K562 (cell line): Measurements from ENCODE around the gene MPST. TPM values are rescaled to one million over a fixed set of nuclear protein-coding genes. Genes with fewer than 3 reads are reported as not detected.

Experiments used
- DEAF1 ChIP-seq: fragments of 450-650 bp; formaldehyde crosslinking; IDR thresholded peaks from 2 replicates; pipeline ENCODE4 v1.4.0; 2020; ENCODE audit warnings: mild to moderate bottlenecking, moderate library complexity
- DNMT1 ChIP-seq: fragments of 450-650 bp; IDR thresholded peaks from 2 replicates; pipeline ENCODE4 v1.6.1; 2016; ENCODE audit warnings: antibody characterized with exemption, mild to moderate bottlenecking
- FIP1L1 ChIP-seq: fragments of 200-400 bp; formaldehyde crosslinking; IDR thresholded peaks from 2 replicates; pipeline ENCODE4 v1.6.1; 2018; ENCODE audit warnings: mild to moderate bottlenecking, low read depth, low read length; ENCODE audit not compliant: poor library complexity, severe bottlenecking
- FOXA3 ChIP-seq, 2 experiments: fragments of 450-650 bp in 1 of 2; sonication (generic) in 1 of 2; formaldehyde crosslinking; IDR thresholded peaks in 1 of 2; conservative IDR thresholded peaks in 1 of 2; 2 replicates each; pipeline versions ENCODE4 v1.4.0 to v1.8.0; 2020 to 2022; ENCODE audit warnings: mild to moderate bottlenecking in 2 of 2, missing genetic modification reagents in 1 of 2
- PHF8 ChIP-seq: fragments of 200-600 bp; sonication (generic); IDR thresholded peaks from 2 replicates; pipeline ENCODE4 v1.6.1; 2012; ENCODE audit warnings: mixed run types, mild to moderate bottlenecking, inconsistent platforms, low read length, moderate library complexity, borderline replicate concordance
- RFX7 ChIP-seq: fragments of 250-450 bp; sonication (Bioruptor Pico); IDR thresholded peaks from 2 replicates; pipeline ENCODE4 v1.5.1; 2021; ENCODE audit warnings: mild to moderate bottlenecking
- STAT5B ChIP-seq: fragments of 250-450 bp; sonication (Bioruptor Pico); IDR thresholded peaks from 2 replicates; pipeline ENCODE4 v1.8.0; 2021; ENCODE audit warnings: mild to moderate bottlenecking, inconsistent platforms
- ZFP1 ChIP-seq: fragments of 450-650 bp; formaldehyde crosslinking; IDR thresholded peaks from 2 replicates; pipeline ENCODE4 v1.4.0; 2020; ENCODE audit warnings: mild to moderate bottlenecking, mixed read lengths
- ZFP36 ChIP-seq: fragments of 150-350 bp; IDR thresholded peaks from 2 replicates; pipeline ENCODE4 v1.6.1; 2018; ENCODE audit warnings: low read length, low read depth; ENCODE audit not compliant: partially characterized antibody
- ZNF133 ChIP-seq: fragments of 250-450 bp; sonication (Bioruptor Pico); IDR thresholded peaks from 2 replicates; pipeline ENCODE4 v1.4.0; 2020; ENCODE audit warnings: mild to moderate bottlenecking
- ZNF445 ChIP-seq: fragments of 250-450 bp; sonication (Bioruptor Pico); IDR thresholded peaks from 2 replicates; pipeline ENCODE4 v1.4.0; 2020; ENCODE audit warnings: low read depth, mild to moderate bottlenecking, moderate library complexity
- ZNF551 ChIP-seq: fragments of 250-450 bp; sonication (Bioruptor Pico); IDR thresholded peaks from 2 replicates; pipeline ENCODE4 v1.5.0; 2021; ENCODE audit warnings: mild to moderate bottlenecking, moderate library complexity
- ZNF57 ChIP-seq: fragments of 450-650 bp; formaldehyde crosslinking; IDR thresholded peaks from 2 replicates; pipeline ENCODE4 v1.4.0; 2020; ENCODE audit warnings: mild to moderate bottlenecking, moderate library complexity
- ZNF764 ChIP-seq: fragments of 250-450 bp; sonication (Bioruptor Pico); IDR thresholded peaks from 2 replicates; pipeline ENCODE4 v1.4.0; 2020; ENCODE audit warnings: low read depth, mild to moderate bottlenecking, moderate library complexity
- polyA plus RNA-seq, 8 experiments: library from polyadenylated mRNA; depleted of rRNA in 4 of 8; stranded (reverse) in 5 of 8; unstranded in 3 of 8; fragments of >200 nt; fragmentation: Nextera tagmentation in 2 of 8; fragmentation: Illumina TruSeq in 1 of 8; extraction: Ambion mirVana in 2 of 8; extraction: Trizol in 1 of 8; gene quantifications; 2 replicates each; pipeline versions ENCODE4 v1.2.1 to v1.2.3, GENCODE V29; 2011 to 2014; ENCODE audit warnings: inconsistent platforms in 1 of 8, missing spikeins in 1 of 8
- total RNA-seq, 7 experiments: library from RNA; depleted of rRNA in 6 of 7; stranded (reverse); fragments of >200 nt in 6 of 7; fragmentation: Illumina TruSeq in 2 of 7; extraction: Trizol in 2 of 7; gene quantifications; 2 replicates each; pipeline versions ENCODE4 v1.2.1 to v1.2.3, GENCODE V29; 2011 to 2021; ENCODE audit warnings: low replicate concordance in 1 of 7

MPST gene
- total and polyA plus RNA-seq, 9 of the 15 experiments (the other 6 are each of a cell fraction or from before 2014, with no cell fraction given): 0.65 to 104 (median 24.3) TPM

GRCh38 chr22:37077802-37078448 lies 58.4 kb downstream of the MPST start (continued):
- TF ChIP-seq DNMT1: no peak
- TF ChIP-seq DEAF1 (CRISPR knock-in tag): peak; percentile 49
- TF ChIP-seq PHF8: no peak
- TF ChIP-seq ZNF764: no peak
- no peak for TF ChIP-seq STAT5B (CRISPR knock-in tag)
- TF ChIP-seq ZNF57: no peak
- TF ChIP-seq ZNF551 (CRISPR knock-in tag): no peak
- TF ChIP-seq RFX7 (CRISPR knock-in tag): no peak
- no peak for TF ChIP-seq FIP1L1
- TF ChIP-seq ZFP36: no peak
- TF ChIP-seq ZNF133 (CRISPR knock-in tag): no peak
- no peak for TF ChIP-seq FOXA3 (CRISPR knock-in tag; conservative IDR thresholded peaks at IDR 0.05 in 1 of 2, IDR thresholded peaks at IDR 0.05 in 1 of 2)
- TF ChIP-seq ZNF445: no peak
- TF ChIP-seq ZFP1: no peak
